Body of pancreas (tissue), 4 donors: ENCODE measurements around the gene SPACA5B. TPM values are rescaled to one million over a fixed set of nuclear protein-coding genes. Genes with fewer than 3 reads are reported as not detected.
"Not testable (repeated sequence)": the region's sequence is repeated elsewhere in the genome, so short reads cannot be mapped to it uniquely, and the experiment has no call there.

Experiments used
- ATAC-seq: fragments of 150-250 bp; one replicate; pipeline ENCODE4 v1.9.1; 2016
- DNase-seq, 4 donors: peaks; one replicate each; pipeline ENCODE4 v3.0.0-alpha.2; 2019
- H3K27ac ChIP-seq, 4 donors: fragments of 200-600 bp; sonication (generic); 1 replicate in 3 of 4; 2 replicates in 1 of 4; pipeline versions ENCODE4 v1.5.1 to v1.6.1; 2016 to 2019; ENCODE audit warnings: mild to moderate bottlenecking in 1 of 4, mixed read lengths in 1 of 4, moderate library complexity in 1 of 4
- H3K27me3 ChIP-seq, 2 donors: fragments of 200-600 bp; sonication (generic); one replicate each; pipeline ENCODE4 v1.6.0; 2016; ENCODE audit warnings: mild to moderate bottlenecking in 1 of 2
- H3K36me3 ChIP-seq, 2 donors: fragments of 200-600 bp; sonication (generic); replicated peaks in 1 of 2; 2 replicates each; pipeline ENCODE4 v1.5.1; 2016; ENCODE audit warnings: low read depth in 2 of 2; ENCODE audit not compliant: insufficient read depth in 1 of 2
- H3K4me1 ChIP-seq: fragments of 200-600 bp; sonication (generic); one replicate; pipeline ENCODE4 v1.6.0; 2016
- H3K4me3 ChIP-seq, 2 donors: fragments of 200-600 bp; sonication (generic); 1 replicate in 1 of 2; 2 replicates in 1 of 2; pipeline ENCODE4 v1.5.1; 2016 to 2019
- H3K9me3 ChIP-seq, 3 donors: fragments of 200-600 bp; sonication (generic); 1 replicate in 2 of 3; 2 replicates in 1 of 3; pipeline ENCODE4 v1.5.1; 2016
- CTCF ChIP-seq, 7 experiments: fragments of 450-650 bp in 4 of 7; fragments of 200-600 bp in 3 of 7; sonication (generic) in 3 of 7; IDR thresholded peaks; one replicate each; pipeline ENCODE4 v1.5.1; 2016 to 2019; ENCODE audit warnings: antibody characterized with exemption in 7 of 7
- POLR2A ChIP-seq, 3 donors: fragments of 450-650 bp; IDR thresholded peaks; one replicate each; pipeline ENCODE4 v1.6.1; 2016; ENCODE audit warnings: antibody characterized with exemption in 3 of 3, mild to moderate bottlenecking in 2 of 3
- WGBS, 2 donors: methylation state at CpG; one replicate each; pipeline ENCODE4 v1.1.5; 2017; 5-methylcytosine and 5-hydroxymethylcytosine counted together
- intact Hi-C: fragments of 100-400 bp; cut with DNase I; formaldehyde crosslinking; loops from one replicate; pipeline ENCODE4 v1.15.1; 2023
- total RNA-seq, 2 donors: library from RNA; depleted of rRNA; stranded (reverse); fragments of >200 nt; gene quantifications; one replicate each; pipeline ENCODE4 v1.1.0, GENCODE V29; 2016

The SPACA5B gene
- not detected for total RNA-seq

GRCh38 chrX:48130326-48130725 is at the start of gene SPACA5B:
SPACA5B (plus strand) TSS chrX:48130626; CDS start chrX:48130688, 62 bp downstream.
- H3K27ac ChIP-seq, H3K4me3 ChIP-seq, ATAC-seq, intact Hi-C loops, H3K4me1 ChIP-seq, H3K36me3 ChIP-seq, H3K9me3 ChIP-seq, H3K27me3 ChIP-seq, DNase-seq: not testable (repeated sequence)
- WGBS, 2 donors, result no CpG with 5 or more reads among the region's 4 CpGs

GRCh38 chrX:48083212-48083611 is 47.2 kb upstream of the SPACA5B start:
- H3K4me3 ChIP-seq, result no peak overlapping the region
- H3K27me3 ChIP-seq, result no peaks in the 10 kb centered on the region
- no peak for TF ChIP-seq POLR2A (IDR thresholded peaks at IDR 0.05)
- TF ChIP-seq CTCF (IDR thresholded peaks at IDR 0.05), result peak in 6 of 7 experiments; percentile 28 to 62 (median 50)
- H3K36me3 ChIP-seq, result no peaks in the 10 kb centered on the region
- DNase-seq (peak; percentile 31 to 55 (median 43)), ATAC-seq (peak; percentile 52)
- H3K27ac ChIP-seq, result no peak overlapping the region
- no peaks in the 10 kb centered on the region for H3K9me3 ChIP-seq
- H3K4me1 ChIP-seq, result no peaks in the 10 kb centered on the region
- WGBS, 2 donors, result 4 to 11% methylated on average over 6 to 9 of the region's 9 CpGs
- intact Hi-C loops, result no loop called here

- 67 to 81% methylated on average over 4 to 5 of the region's 5 CpGs for whole genome bisulfite sequencing, 2 donors
- ATAC-seq, result no peak
- intact Hi-C loops, result no loop called here
Measured at GRCh38 chrX:48083706-48084105, 46.7 kb upstream of the SPACA5B start.

GRCh38 chrX:48086082-48086481 is 44.3 kb upstream of the SPACA5B start:
- TF ChIP-seq CTCF (IDR thresholded peaks at IDR 0.05) (no peak), POLR2A (IDR thresholded peaks at IDR 0.05) (no peak)
- DNase-seq (no peak), ATAC-seq (peak; percentile 68)
- Histone ChIP-seq H3K4me3 (no peak overlapping the region), H3K9me3 (no peaks in the 10 kb centered on the region), H3K27ac (peak overlapping the region in 1 of 4 donors; percentile 21), H3K36me3 (no peaks in the 10 kb centered on the region), H3K4me1 (no peaks in the 10 kb centered on the region), H3K27me3 (no peaks in the 10 kb centered on the region)
- intact Hi-C loops, result loop anchor here (5.0 kb wide), 1 partner anchor 411 kb away; no protein-coding TSS in a partner anchor

More at GRCh38 chrX:48083706-48084105, 46.7 kb upstream of the SPACA5B start:
- Histone ChIP-seq H3K4me1 (no peaks in the 10 kb centered on the region), H3K9me3 (no peaks in the 10 kb centered on the region), H3K36me3 (no peaks in the 10 kb centered on the region), H3K27me3 (no peaks in the 10 kb centered on the region), H3K4me3 (no peak overlapping the region), H3K27ac (no peak overlapping the region)
- DNase-seq, result no peak
- TF ChIP-seq POLR2A (IDR thresholded peaks at IDR 0.05) (no peak), CTCF (IDR thresholded peaks at IDR 0.05) (no peak)

- H3K27ac ChIP-seq, result no peak overlapping the region
- H3K4me3 ChIP-seq, result no peak overlapping the region
- TF ChIP-seq POLR2A (IDR thresholded peaks at IDR 0.05), result no peak
- TF ChIP-seq CTCF (IDR thresholded peaks at IDR 0.05), result no peak
- H3K9me3 ChIP-seq, result no peaks in the 10 kb centered on the region
- DNase-seq (no peak), ATAC-seq (no peak)
- H3K27me3 ChIP-seq, result no peaks in the 10 kb centered on the region
- no peaks in the 10 kb centered on the region for H3K4me1 ChIP-seq
- no peaks in the 10 kb centered on the region for H3K36me3 ChIP-seq
- intact Hi-C loops, result no loop called here
- whole genome bisulfite sequencing, 2 donors, result 39 to 46% methylated on average over 5 of the region's 5 CpGs
Measured at GRCh38 chrX:48090123-48090522, 40.3 kb upstream of the SPACA5B start.

GRCh38 chrX:48092558-48092957 is 37.9 kb upstream of the SPACA5B start:
- H3K36me3 ChIP-seq, H3K9me3 ChIP-seq, H3K27ac ChIP-seq, H3K4me3 ChIP-seq, intact Hi-C loops, DNase-seq, H3K27me3 ChIP-seq, H3K4me1 ChIP-seq, ATAC-seq: not testable (repeated sequence)
- WGBS, 2 donors, result 82% methylated on average over 2 of the region's 3 CpGs; no CpG with 5 or more reads in 1 of the 2 donors
